Measurements from ENCODE around the gene RNF222.

DNA sequence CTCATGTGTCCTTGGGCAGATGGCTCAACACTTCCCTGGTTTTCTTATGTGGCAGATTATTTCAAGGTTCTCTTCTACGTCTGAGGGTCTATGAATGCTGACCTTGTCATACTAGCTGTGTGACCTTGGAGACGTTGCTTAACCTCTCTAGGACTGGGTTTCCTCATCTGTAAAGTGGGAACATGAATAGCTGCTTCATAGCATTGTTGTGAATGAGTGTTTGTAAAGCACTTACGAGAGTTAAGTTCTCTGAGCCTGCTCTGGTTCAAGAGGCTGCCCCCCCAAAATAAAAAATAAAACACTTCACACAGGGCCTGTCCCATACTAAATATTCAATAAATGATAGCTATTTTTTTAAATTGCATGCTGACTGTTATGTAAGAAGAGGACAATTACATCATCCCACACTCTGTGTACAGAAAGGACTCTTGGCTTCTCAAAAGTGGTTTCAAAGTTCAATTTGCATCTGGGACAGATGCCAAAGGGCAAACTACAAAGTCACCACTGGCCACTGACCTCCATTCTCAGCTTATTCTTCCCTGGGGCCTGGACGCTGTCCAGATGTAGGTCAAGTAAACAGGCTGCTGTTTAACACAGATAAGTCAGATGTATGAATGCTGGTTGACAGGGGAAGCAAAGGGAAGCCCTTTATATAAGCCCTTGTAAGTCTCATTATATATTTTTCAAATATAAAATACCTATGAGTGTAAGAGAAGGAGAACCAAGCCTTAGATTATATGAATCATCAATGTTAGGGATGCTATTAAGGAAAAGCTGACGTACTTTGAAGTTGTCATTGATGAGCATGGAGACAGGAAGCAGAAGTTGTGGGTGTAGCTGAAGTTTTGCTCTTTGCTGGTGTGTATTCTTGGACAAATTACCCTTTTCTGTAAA, 22.7 kb upstream of the RNF222 start:
- TF ChIP-seq, protein P1, sequence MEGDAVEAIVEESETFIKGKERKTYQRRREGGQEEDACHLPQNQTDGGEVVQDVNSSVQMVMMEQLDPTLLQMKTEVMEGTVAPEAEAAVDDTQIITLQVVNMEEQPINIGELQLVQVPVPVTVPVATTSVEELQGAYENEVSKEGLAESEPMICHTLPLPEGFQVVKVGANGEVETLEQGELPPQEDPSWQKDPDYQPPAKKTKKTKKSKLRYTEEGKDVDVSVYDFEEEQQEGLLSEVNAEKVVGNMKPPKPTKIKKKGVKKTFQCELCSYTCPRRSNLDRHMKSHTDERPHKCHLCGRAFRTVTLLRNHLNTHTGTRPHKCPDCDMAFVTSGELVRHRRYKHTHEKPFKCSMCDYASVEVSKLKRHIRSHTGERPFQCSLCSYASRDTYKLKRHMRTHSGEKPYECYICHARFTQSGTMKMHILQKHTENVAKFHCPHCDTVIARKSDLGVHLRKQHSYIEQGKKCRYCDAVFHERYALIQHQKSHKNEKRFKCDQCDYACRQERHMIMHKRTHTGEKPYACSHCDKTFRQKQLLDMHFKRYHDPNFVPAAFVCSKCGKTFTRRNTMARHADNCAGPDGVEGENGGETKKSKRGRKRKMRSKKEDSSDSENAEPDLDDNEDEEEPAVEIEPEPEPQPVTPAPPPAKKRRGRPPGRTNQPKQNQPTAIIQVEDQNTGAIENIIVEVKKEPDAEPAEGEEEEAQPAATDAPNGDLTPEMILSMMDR (IDR thresholded peaks at IDR 0.05): no peak
- TF ChIP-seq EP300 (IDR thresholded peaks at IDR 0.05): no peak

Measured in ovary (tissue), 3 donors.